GM13976 (cell line): ENCODE measurements around the gene SGK1.
"Not testable (repeated sequence)": the region's sequence is repeated elsewhere in the genome, so short reads cannot be mapped to it uniquely, and the experiment has no call there.

Source experiments
- DNase-seq: peaks from one replicate; pipeline ENCODE4 v3.0.0; 2012; ENCODE audit warnings: low spot score
- in situ Hi-C: fragments of 300-500 bp; cut with MboI; formaldehyde crosslinking; loops from one replicate; pipeline ENCODE4 v1.12.0; 2022; ENCODE audit warnings: low sequenced_read_pairs, mixed read lengths, inconsistent platforms; ENCODE audit not compliant: unreplicated experiment
- TF ChIP-seq, protein P1 (sequence below): IDR thresholded peaks from 2 replicates; pipeline ENCODE4 v1.5.1; 2012; ENCODE audit warnings: borderline replicate concordance, mild to moderate bottlenecking; ENCODE audit not compliant: insufficient read depth; ENCODE audit errors: extremely low read depth, missing control alignments, control extremely low read depth

Gene SGK1

DNA sequence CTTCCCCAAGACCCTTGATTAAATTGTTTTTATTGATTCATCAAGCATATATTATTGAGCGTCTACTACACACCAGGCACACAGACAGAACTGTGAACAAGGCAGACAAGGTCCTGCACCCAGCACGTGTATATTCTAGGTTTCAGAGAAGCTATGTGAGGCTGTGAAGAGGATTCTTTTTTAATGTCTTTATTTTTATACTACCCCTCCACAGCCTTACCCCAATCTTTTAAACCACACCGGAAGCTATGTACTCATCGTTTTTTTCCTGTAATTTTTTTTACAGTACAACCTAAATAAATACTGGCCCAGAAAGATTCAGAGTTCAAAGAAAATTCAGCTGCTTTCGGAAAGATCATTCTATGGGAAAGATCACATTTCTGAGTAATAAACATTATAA is 10.0 kb downstream of the SGK1 start:
- in situ Hi-C loops, result no loop called here
- no peak for DNase-seq
- TF ChIP-seq, protein P1, sequence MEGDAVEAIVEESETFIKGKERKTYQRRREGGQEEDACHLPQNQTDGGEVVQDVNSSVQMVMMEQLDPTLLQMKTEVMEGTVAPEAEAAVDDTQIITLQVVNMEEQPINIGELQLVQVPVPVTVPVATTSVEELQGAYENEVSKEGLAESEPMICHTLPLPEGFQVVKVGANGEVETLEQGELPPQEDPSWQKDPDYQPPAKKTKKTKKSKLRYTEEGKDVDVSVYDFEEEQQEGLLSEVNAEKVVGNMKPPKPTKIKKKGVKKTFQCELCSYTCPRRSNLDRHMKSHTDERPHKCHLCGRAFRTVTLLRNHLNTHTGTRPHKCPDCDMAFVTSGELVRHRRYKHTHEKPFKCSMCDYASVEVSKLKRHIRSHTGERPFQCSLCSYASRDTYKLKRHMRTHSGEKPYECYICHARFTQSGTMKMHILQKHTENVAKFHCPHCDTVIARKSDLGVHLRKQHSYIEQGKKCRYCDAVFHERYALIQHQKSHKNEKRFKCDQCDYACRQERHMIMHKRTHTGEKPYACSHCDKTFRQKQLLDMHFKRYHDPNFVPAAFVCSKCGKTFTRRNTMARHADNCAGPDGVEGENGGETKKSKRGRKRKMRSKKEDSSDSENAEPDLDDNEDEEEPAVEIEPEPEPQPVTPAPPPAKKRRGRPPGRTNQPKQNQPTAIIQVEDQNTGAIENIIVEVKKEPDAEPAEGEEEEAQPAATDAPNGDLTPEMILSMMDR, result no peak

DNA sequence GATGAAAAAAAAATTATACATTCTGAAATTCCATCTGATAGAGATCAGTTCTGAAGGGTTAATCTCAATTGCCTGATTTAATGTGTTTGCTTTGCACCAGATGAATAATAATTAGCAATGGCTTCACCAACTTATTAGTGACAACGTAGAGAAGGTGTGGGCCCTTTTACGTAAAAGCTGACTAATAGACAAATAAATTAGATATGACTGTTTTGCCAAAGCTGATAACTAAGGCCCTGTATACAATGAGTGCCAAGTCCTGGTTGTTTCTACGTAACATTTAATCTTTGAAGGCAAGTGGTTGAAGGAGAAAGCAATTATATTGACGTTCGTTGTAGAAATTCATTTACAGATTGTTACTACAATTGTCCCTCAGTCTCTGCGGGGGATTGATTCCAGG is 10.8 kb downstream of the SGK1 start:
- in situ Hi-C loops, result no loop called here
- TF ChIP-seq, protein P1, result no peak
- DNase-seq, result no peak

DNA sequence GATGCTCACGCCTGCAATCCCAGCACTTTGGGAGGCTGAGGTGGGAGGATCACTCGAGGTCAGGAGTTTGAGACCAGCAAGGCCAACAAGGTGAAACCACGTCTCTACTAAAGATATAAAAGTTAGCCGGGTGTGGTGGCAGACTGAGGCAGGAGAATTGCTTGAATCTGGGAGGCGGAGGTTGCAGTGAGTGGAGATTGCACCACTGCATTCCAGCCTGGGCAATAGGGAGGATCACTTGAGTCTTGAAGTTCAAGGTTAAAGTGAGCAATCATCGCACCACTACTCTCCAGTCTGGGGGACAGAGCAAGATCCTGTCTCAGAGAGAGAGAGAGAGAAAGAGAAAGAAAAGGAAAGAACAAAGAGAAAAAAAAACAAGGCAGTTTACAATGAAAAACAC is 13.5 kb downstream of the SGK1 start:
- in situ Hi-C loops, DNase-seq: not testable (repeated sequence)

DNA sequence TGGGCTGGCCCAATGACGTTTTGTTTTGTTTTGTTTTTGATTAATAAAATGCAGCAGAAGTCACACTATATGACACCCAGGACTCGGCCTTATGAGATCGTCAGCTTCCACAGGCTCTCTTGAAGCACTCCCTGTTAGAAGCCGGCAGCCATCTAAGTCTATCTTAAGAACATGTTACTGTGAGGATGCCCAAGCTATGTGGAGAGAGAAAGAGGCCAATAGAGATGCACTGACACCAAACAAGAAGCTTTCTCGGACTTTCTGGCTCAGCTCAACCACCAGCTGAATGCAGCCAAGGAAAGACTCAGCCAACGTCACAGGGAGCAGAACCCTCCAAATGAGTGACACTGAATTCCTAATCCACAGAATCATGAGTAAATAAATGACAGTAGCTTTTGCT is 14.0 kb downstream of the SGK1 start:
- in situ Hi-C loops, result no loop called here
- TF ChIP-seq, protein P1, result no peak
- DNase-seq, result no peak

DNA sequence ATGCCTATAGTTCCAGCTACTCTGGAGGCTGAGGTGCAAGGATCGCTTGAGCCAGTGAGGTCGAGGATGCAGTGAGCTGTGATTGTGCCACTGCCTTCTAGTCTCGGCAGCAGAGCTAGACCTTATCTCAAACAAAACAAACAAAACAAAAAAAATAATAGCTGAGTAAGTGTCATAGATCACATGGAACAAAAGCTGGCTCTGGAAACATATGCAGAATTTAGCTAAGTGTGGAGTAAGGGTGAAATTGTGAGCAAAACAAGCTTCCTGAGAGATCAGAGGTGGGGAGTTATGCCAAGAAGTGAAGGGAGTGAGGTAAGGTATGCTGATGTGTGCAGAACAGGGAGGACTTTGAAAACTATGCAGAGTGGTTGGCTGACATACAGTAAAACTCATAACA is 18.7 kb downstream of the SGK1 start:
- in situ Hi-C loops, result no loop called here
- DNase-seq, result no peak
- TF ChIP-seq, protein P1, result no peak

DNA sequence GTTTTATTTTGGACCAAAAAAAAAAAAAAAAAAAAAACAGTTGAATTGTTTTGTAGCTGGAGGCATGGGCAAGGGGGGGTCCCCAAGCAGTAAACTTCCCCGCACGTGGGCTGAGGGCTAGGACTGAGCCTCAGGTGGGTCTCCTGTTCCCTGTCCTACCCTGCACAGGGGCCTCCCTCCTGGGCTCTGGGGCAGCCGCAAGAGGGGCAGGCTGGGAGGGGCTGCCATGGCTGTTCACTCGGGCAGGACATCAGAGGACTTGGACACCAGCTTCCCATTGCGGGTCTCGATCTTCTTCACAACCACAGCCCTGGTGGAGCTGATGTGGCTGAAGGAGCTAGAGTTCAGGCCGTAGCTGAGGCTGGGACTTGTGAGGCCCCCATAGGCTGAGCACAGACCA is 21.1 kb downstream of the SGK1 start:
- in situ Hi-C loops, result no loop called here
- TF ChIP-seq, protein P1, result no peak
- no peak for DNase-seq

DNA sequence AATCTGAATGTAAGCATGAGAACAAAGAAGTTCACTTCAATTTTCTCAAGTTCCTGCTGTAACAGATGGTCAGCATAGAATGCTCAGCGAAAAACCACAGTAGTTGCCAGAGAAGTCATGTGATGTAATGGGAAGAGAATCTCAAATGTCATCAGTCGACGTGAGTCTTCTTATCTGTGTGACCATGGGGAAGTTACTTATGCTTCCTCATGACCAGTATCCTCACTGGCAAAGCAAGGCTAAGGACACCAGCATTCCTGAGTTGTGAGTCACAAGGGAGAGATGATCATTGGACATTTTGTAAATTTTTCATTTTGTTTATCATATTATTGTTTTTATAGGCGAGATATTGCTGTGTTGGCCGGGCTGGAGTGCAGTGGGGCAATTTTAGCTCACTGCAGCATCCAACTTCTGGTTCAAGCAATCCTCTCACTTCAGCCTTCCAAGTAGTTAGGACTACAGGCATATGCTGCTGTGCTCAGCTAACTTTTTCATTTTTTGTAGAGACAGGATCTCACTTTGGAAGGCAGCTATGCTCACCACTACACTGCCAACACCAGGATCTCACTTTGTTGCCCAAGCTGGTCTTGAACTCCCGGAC is 21.9 kb downstream of the SGK1 start:
- in situ Hi-C loops, result no loop called here
- DNase-seq, result peak; percentile 68
- TF ChIP-seq, protein P1, result no peak
